ENCODE results near the gene VWA2. TPM values are rescaled to one million over a fixed set of nuclear protein-coding genes. Genes with fewer than 3 reads are reported as not detected.

The VWA2 gene
- total and polyA plus RNA-seq, 10 of the 15 experiments (the other 5 are each of a cell fraction or from before 2014, with no cell fraction given): 0.03 TPM; not detected in 9

- TF ChIP-seq BCL3 (IDR thresholded peaks at IDR 0.05; ENCODE audit: borderline replicate concordance, insufficient read depth, low read depth, low read length, poor library complexity, severe bottlenecking): no peak
- TF ChIP-seq REST (IDR thresholded peaks at IDR 0.05; ENCODE audit: low read depth, low read length): no peak
These were observed 76.7 kb downstream of the VWA2 start (continued) for GRCh38 chr10:114315566-114316420.

- H3K4me2 ChIP-seq (ENCODE audit: control insufficient read depth, insufficient read depth): no peak overlapping the region
- DNase-seq (ENCODE audit: low read depth, low spot score) (no peak), ATAC-seq (no peak), FAIRE-seq (no peak)
- no peaks in the 10 kb centered on the region for H3K79me2 ChIP-seq (ENCODE audit: control insufficient read depth, insufficient read depth, low read length)
- no peak overlapping the region for H2AFZ ChIP-seq (ENCODE audit: control insufficient read depth, low read depth, low read length)
- H3K27ac ChIP-seq (ENCODE audit: control insufficient read depth, insufficient read depth): no peak overlapping the region
- intact Hi-C loops (cut with micrococcal nuclease; ENCODE audit: unreplicated experiment) (no loop called here), in situ Hi-C loops (cut with MboI) (loop anchor here (25.0 kb wide), 2 partner anchors 104 to 471 kb away; no protein-coding TSS in a partner anchor)
- H3K36me3 ChIP-seq (ENCODE audit: control insufficient read depth in 2 of 2, insufficient read depth in 2 of 2, low read length in 1 of 2): no peaks in the 10 kb centered on the region
- H3K4me1 ChIP-seq (ENCODE audit: control insufficient read depth, insufficient read depth, low read length): no peaks in the 10 kb centered on the region
- WGBS (ENCODE audit: insufficient coverage, insufficient replicate concordance, low lambda C conversion rate, missing lambda C conversion rate): 43% methylated on average over 5 of the region's 5 CpGs
- no peaks in the 10 kb centered on the region for H4K20me1 ChIP-seq (ENCODE audit: control insufficient read depth, insufficient read depth)
- H3K27me3 ChIP-seq (replicated peaks in 1 of 2; ENCODE audit: control insufficient read depth in 2 of 2, insufficient read depth in 2 of 2, low read length in 1 of 2): no peaks in the 10 kb centered on the region
- CTCF ChIA-PET: interaction anchor here (0.5 to 0.9 kb wide), 2 partner anchors 10 to 13 kb away, joined by 3 read pairs; no protein-coding TSS in a partner anchor
- RAD21 ChIA-PET (ENCODE audit: unreplicated experiment): interaction anchor here (0.6 kb wide), 1 partner anchor 32 kb away, joined by 3 read pairs; no protein-coding TSS in a partner anchor
- POLR2A ChIA-PET: no interaction called here
- H3K9me3 ChIP-seq (replicated peaks; ENCODE audit: control insufficient read depth, insufficient read depth, low read length): no peaks in the 10 kb centered on the region
- SMC1A ChIA-PET (ENCODE audit: uncharacterized antibody, unreplicated experiment): no interaction called here
- H3K4me3 ChIP-seq: no peak overlapping the region
- no peak overlapping the region for H3K9ac ChIP-seq (ENCODE audit: control insufficient read depth, insufficient read depth, low read length)
- no TSS peak for BruUV-seq (replicated peaks)
- TF ChIP-seq ZBTB4 (CRISPR knock-in tag; IDR thresholded peaks at IDR 0.05): no peak
- TF ChIP-seq BCL3 (IDR thresholded peaks at IDR 0.05; ENCODE audit: borderline replicate concordance, insufficient read depth, low read depth, low read length, poor library complexity, severe bottlenecking): no peak
- TF ChIP-seq, protein P1, sequence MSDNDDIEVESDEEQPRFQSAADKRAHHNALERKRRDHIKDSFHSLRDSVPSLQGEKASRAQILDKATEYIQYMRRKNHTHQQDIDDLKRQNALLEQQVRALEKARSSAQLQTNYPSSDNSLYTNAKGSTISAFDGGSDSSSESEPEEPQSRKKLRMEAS (IDR thresholded peaks at IDR 0.05; ENCODE audit: low read depth, low read length): no peak
- TF ChIP-seq RAD51 (IDR thresholded peaks at IDR 0.05): no peak
These were observed 77.7 kb downstream of the VWA2 start for GRCh38 chr10:114316744-114317143.
